ENCODE results near the gene SLCO3A1. TPM values are rescaled to one million over a fixed set of nuclear protein-coding genes. Genes with fewer than 3 reads are reported as not detected.
A peak's percentile ranks its signal among the peaks of the same experiment; 100 is the strongest.

The SLCO3A1 gene
- total RNA-seq, 4 donors from 2014 or later: 10.9 to 18.1 (median 14.2) TPM

GRCh38 chr15:92002666-92003065 is 149.2 kb downstream of the SLCO3A1 start:
- Histone ChIP-seq H3K27ac (no peak overlapping the region), H3K9me3 (no peaks in the 10 kb centered on the region), H3K4me3 (no peak overlapping the region), H3K27me3 (no peaks in the 10 kb centered on the region), H3K4me1 (peaks cover 0 to 3% (median 0%) of the 10 kb centered on the region in 3 donors), H3K36me3 (no peaks in the 10 kb centered on the region)
- intact Hi-C loops (cut with DNase I): no loop called here
- TF ChIP-seq CTCF (IDR thresholded peaks at IDR 0.05): no peak
- TF ChIP-seq POLR2A (IDR thresholded peaks at IDR 0.05): no peak
- WGBS, 2 donors: 80 to 90% methylated on average over 4 of the region's 4 CpGs
- DNase-seq: no peak

GRCh38 chr15:92003515-92004067 is 150.1 kb downstream of the SLCO3A1 start:
- Histone ChIP-seq H3K9me3 (no peaks in the 10 kb centered on the region), H3K27me3 (no peaks in the 10 kb centered on the region), H3K4me1 (peaks cover 0 to 7% (median 0%) of the 10 kb centered on the region in 3 donors), H3K4me3 (no peak overlapping the region), H3K27ac (no peak overlapping the region), H3K36me3 (no peaks in the 10 kb centered on the region)
- TF ChIP-seq POLR2A (IDR thresholded peaks at IDR 0.05) (no peak), CTCF (IDR thresholded peaks at IDR 0.05) (no peak)
- intact Hi-C loops (cut with DNase I): no loop called here
- WGBS, 2 donors: 91 to 98% methylated on average over 4 to 8 of the region's 9 CpGs
- DNase-seq: no peak

GRCh38 chr15:92005154-92005553 is 151.6 kb downstream of the SLCO3A1 start:
- no peak for DNase-seq
- H3K4me3 ChIP-seq: no peak overlapping the region
- intact Hi-C loops (cut with DNase I): no loop called here
- peaks cover 0 to 18% (median 5%) of the 10 kb centered on the region in 3 donors for H3K4me1 ChIP-seq
- H3K27me3 ChIP-seq: no peaks in the 10 kb centered on the region
- no peaks in the 10 kb centered on the region for H3K9me3 ChIP-seq
- no peaks in the 10 kb centered on the region for H3K36me3 ChIP-seq
- TF ChIP-seq CTCF (IDR thresholded peaks at IDR 0.05): no peak
- no peak for TF ChIP-seq POLR2A (IDR thresholded peaks at IDR 0.05)
- no peak overlapping the region for H3K27ac ChIP-seq
- 78 to 96% methylated on average over 6 of the region's 6 CpGs for whole genome bisulfite sequencing, 2 donors

- Histone ChIP-seq H3K27ac (no peak overlapping the region), H3K36me3 (no peaks in the 10 kb centered on the region), H3K4me3 (no peak overlapping the region), H3K27me3 (no peaks in the 10 kb centered on the region), H3K4me1 (peaks cover 0 to 26% (median 5%) of the 10 kb centered on the region in 3 donors), H3K9me3 (no peaks in the 10 kb centered on the region)
- WGBS, 2 donors: 73 to 88% methylated on average over 7 of the region's 7 CpGs
- TF ChIP-seq POLR2A (IDR thresholded peaks at IDR 0.05) (no peak), CTCF (IDR thresholded peaks at IDR 0.05) (no peak)
- intact Hi-C loops (cut with DNase I): no loop called here
- DNase-seq: no peak
Observed at GRCh38 chr15:92006186-92007028, 152.9 kb downstream of the SLCO3A1 start.

GRCh38 chr15:92009162-92009561 is 155.7 kb downstream of the SLCO3A1 start:
- Histone ChIP-seq H3K27me3 (no peaks in the 10 kb centered on the region), H3K27ac (peak overlapping the region in 1 of 4 donors; percentile 23), H3K4me3 (no peak overlapping the region), H3K36me3 (no peaks in the 10 kb centered on the region), H3K9me3 (no peaks in the 10 kb centered on the region), H3K4me1 (peaks cover 0 to 48% (median 20%) of the 10 kb centered on the region in 3 donors)
- DNase-seq: no peak
- 51 to 73% methylated on average over 6 of the region's 6 CpGs for WGBS, 2 donors
- intact Hi-C loops (cut with DNase I): no loop called here
- TF ChIP-seq CTCF (IDR thresholded peaks at IDR 0.05) (no peak), POLR2A (IDR thresholded peaks at IDR 0.05) (no peak)
